HFFc6 (cell line): ENCODE data around the gene SPOCK1. TPM values are rescaled to one million over a fixed set of nuclear protein-coding genes. Genes with fewer than 3 reads are reported as not detected.

Experiments used
- DNase-seq: peaks from one replicate; pipeline ENCODE4 v3.0.0-alpha.2; 2018
- H3K27ac Mint-ChIP-seq: 2 replicates; pipeline ENCODE4 v1.8.0; 2020; ENCODE audit warnings: mild to moderate bottlenecking, mixed read lengths
- H3K27me3 Mint-ChIP-seq: 2 replicates; pipeline ENCODE4 v1.8.0; 2021; ENCODE audit warnings: mild to moderate bottlenecking, moderate library complexity, mixed read lengths; ENCODE audit not compliant: insufficient read depth
- H3K36me3 Mint-ChIP-seq: 2 replicates; pipeline ENCODE4 v1.8.0; 2021; ENCODE audit warnings: low read depth, mixed read lengths
- H3K4me1 Mint-ChIP-seq: 2 replicates; pipeline ENCODE4 v1.8.0; 2020; ENCODE audit warnings: low read depth, mixed read lengths
- H3K4me3 Mint-ChIP-seq: 2 replicates; pipeline ENCODE4 v1.8.0; 2020; ENCODE audit warnings: mild to moderate bottlenecking, moderate library complexity, mixed read lengths
- H3K9me3 Mint-ChIP-seq: 2 replicates; pipeline ENCODE4 v1.8.0; 2020; ENCODE audit warnings: mild to moderate bottlenecking, mixed read lengths
- CTCF ChIP-seq: fragments of 200-600 bp; sonication (generic); IDR thresholded peaks from 2 replicates; pipeline ENCODE4 v1.5.0; 2021; ENCODE audit warnings: antibody characterized with exemption, mild to moderate bottlenecking
- total RNA-seq, 6 experiments: library from RNA; stranded (reverse); fragmentation: NEBNext Ultra II Directional; extraction: Animal tissue kit (Norgen Biotek cat#: 25700); gene quantifications; 2 replicates in 1 of 6; 3 replicates in 5 of 6; pipeline ENCODE4 v1.2.3, GENCODE V29; 2021

The SPOCK1 gene
- total RNA-seq, 6 experiments from 2014 or later, result 111 to 170 (median 125) TPM

- Mint-ChIP-seq H3K27me3 (no peaks in the 10 kb centered on the region), H3K4me1 (peaks cover 49% of the 10 kb centered on the region), H3K9me3 (no peaks in the 10 kb centered on the region), H3K27ac (no peak overlapping the region), H3K4me3 (no peak overlapping the region), H3K36me3 (no peaks in the 10 kb centered on the region)
- TF ChIP-seq CTCF, result no peak
- DNase-seq, result no peak
These were observed 195.6 kb downstream of the SPOCK1 start for GRCh38 chr5:137303509-137303908.

GRCh38 chr5:137300411-137301240, 198.5 kb downstream of the SPOCK1 start:
- Mint-ChIP-seq H3K9me3 (no peaks in the 10 kb centered on the region), H3K4me1 (peaks cover 42% of the 10 kb centered on the region), H3K36me3 (no peaks in the 10 kb centered on the region), H3K4me3 (peak overlapping the region; percentile 45), H3K27ac (peak overlapping the region; percentile 88), H3K27me3 (no peaks in the 10 kb centered on the region; the same call in 1 of the 2 replicates)
- no peak for TF ChIP-seq CTCF
- peak; percentile 57 for DNase-seq

- Mint-ChIP-seq H3K36me3 (no peaks in the 10 kb centered on the region), H3K9me3 (no peaks in the 10 kb centered on the region), H3K4me3 (no peak overlapping the region), H3K27ac (no peak overlapping the region), H3K4me1 (peaks cover 36% of the 10 kb centered on the region), H3K27me3 (peaks cover 2% of the 10 kb centered on the region)
- no peak for TF ChIP-seq CTCF
- DNase-seq, result no peak
These were observed 202.8 kb downstream of the SPOCK1 start for GRCh38 chr5:137296213-137296781.

GRCh38 chr5:137294604-137295003, 204.5 kb downstream of the SPOCK1 start:
- peaks cover 2% of the 10 kb centered on the region for H3K27me3 Mint-ChIP-seq
- DNase-seq, result no peak
- peaks cover 25% of the 10 kb centered on the region for H3K4me1 Mint-ChIP-seq
- no peak overlapping the region for H3K4me3 Mint-ChIP-seq
- H3K9me3 Mint-ChIP-seq, result no peaks in the 10 kb centered on the region
- H3K27ac Mint-ChIP-seq, result no peak overlapping the region
- H3K36me3 Mint-ChIP-seq, result no peaks in the 10 kb centered on the region
- no peak for TF ChIP-seq CTCF

- Mint-ChIP-seq H3K4me1 (peaks cover 12% of the 10 kb centered on the region), H3K27me3 (peaks cover 3% of the 10 kb centered on the region), H3K9me3 (no peaks in the 10 kb centered on the region), H3K36me3 (no peaks in the 10 kb centered on the region), H3K27ac (no peak overlapping the region), H3K4me3 (no peak overlapping the region)
- TF ChIP-seq CTCF, result no peak
- DNase-seq, result no peak
These were observed 206.6 kb downstream of the SPOCK1 start for GRCh38 chr5:137292461-137293027.
